ENCODE results near the gene TBL1XR1.

TBL1XR1 gene

GRCh38 chr3:177199206-177199760 lies 2.0 kb upstream of the TBL1XR1 start:
- H3K4me3 ChIP-seq (ENCODE audit: low read depth, low read length), result no peak overlapping the region
- no peak for DNase-seq (ENCODE audit: low read depth)

DNA sequence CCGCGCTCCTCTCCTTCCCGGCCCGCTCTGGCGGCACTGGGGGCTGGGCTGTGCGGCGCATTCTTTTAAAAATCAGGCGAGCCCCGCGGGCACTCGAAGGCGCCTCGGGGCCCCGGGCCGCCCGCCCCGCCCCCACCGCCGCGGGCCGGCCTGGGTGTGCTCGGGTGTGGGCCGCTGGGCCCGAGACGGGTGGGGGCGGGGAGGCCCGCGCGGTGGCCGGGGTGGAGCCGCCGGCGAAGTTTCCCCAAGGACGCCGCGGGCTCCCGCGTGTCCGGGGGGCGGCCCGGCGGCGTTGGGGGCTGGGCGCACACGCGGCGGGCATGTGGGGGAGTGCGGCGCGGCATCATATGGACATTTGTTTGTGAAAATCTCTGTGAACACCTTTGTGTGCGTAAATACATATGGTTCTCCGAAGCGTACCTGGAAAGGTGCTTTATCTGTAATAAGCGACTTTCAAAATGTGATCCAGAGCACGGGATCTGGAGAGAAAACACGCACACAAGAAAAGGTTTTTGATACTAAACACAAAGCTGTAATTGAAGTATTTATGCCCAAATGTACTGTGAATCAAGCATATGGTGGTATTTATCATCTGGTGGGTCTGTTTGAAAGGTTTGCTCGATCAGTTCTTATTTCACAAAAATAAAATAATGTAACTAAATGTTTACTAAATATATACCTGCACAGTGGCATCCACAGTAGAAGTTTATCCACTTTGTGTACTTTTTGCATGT lies 612 bp upstream of the TBL1XR1 start:
- TF ChIP-seq CTCF (conservative IDR thresholded peaks at IDR 0.05; ENCODE audit: low read depth, low read length), result no peak
- peak overlapping the region; percentile 33 for H3K4me3 ChIP-seq (ENCODE audit: low read depth, low read length)
- peak; percentile 36 for DNase-seq (ENCODE audit: low read depth)

More at GRCh38 chr3:177199206-177199760, 2.0 kb upstream of the TBL1XR1 start:
- no peak for TF ChIP-seq CTCF (conservative IDR thresholded peaks at IDR 0.05; ENCODE audit: low read depth, low read length)

- TF ChIP-seq CTCF (conservative IDR thresholded peaks at IDR 0.05; ENCODE audit: low read depth, low read length), result no peak
- peak overlapping the region; percentile 86 for H3K4me3 ChIP-seq (ENCODE audit: low read depth, low read length)
- DNase-seq (ENCODE audit: low read depth), result peak; percentile 72
Observed at GRCh38 chr3:177196456-177197040, 734 bp downstream of the TBL1XR1 start.

DNA sequence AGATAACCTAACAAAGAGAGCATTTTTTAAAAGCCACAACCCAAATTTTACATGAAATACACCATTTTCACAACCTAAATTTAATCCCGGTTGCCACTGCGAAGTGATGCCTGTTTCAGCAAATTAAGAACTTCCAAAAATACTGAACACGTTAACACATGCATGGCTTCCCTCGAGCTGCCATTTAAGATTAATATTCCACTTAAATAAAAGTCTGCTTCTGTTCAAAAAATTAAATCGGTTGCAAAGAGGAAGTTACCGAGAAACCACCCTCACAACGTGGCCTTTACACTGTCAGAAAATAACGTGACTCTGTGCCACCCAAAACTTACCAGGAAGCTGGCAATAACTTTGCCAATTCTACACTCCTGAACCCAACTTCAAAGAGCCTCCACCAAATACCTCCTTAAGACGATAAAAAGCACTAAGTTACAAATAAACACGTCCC lies 1.2 kb downstream of the TBL1XR1 start:
- TF ChIP-seq CTCF (conservative IDR thresholded peaks at IDR 0.05; ENCODE audit: low read depth, low read length), result no peak
- H3K4me3 ChIP-seq (ENCODE audit: low read depth, low read length), result peak overlapping the region; percentile 86
- peak; percentile 34 for DNase-seq (ENCODE audit: low read depth)

DNA sequence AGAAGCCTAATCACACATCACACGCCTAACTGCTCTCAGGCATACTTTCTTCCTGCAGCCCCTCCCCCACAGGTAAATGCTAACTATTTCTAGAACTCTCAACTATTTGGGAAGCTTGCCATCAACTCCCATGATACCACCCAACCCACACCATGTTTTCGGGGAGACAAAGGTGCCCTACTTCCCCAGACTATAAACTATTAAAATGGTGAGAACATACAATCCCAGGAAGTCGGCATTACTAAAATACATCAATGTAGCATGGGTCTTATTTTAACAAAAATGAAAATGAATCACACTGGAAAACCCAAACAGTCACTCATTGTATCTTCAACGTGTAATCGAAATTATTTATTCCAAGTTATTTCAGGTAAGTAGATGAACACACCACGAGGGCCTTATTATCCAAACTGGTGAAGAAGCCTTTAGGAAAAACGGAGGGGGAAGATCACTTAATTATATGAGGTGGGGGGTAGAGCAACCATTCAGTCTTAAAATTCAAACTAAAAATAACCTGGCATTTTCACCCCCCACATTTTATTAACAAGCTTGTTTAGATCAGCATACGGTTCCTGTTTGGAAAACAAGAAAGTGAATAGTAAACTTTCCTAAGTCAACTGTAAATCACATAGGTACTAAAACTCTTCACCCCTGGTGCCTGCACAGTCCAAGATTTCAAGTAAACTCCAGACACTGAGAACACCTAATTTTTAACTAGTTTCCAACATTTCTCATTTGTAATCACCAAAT lies 1.9 kb downstream of the TBL1XR1 start:
- DNase-seq (ENCODE audit: low read depth), result peak; percentile 80
- no peak for TF ChIP-seq CTCF (conservative IDR thresholded peaks at IDR 0.05; ENCODE audit: low read depth, low read length)
- peak overlapping the region; percentile 86 for H3K4me3 ChIP-seq (ENCODE audit: low read depth, low read length)

GRCh38 chr3:177194299-177194698 lies 3.0 kb downstream of the TBL1XR1 start:
- TF ChIP-seq CTCF (conservative IDR thresholded peaks at IDR 0.05; ENCODE audit: low read depth, low read length), result no peak
- DNase-seq (ENCODE audit: low read depth), result no peak

More at GRCh38 chr3:177194299-177194698, 3.0 kb downstream of the TBL1XR1 start:
- H3K4me3 ChIP-seq (ENCODE audit: low read depth, low read length), result peak overlapping the region; percentile 86
